IPS-NIHi11 (cell line): ENCODE results near the gene SYCN.
A peak's percentile ranks its signal among the peaks of the same experiment; 100 is the strongest.
"Not testable (repeated sequence)": the region's sequence is repeated elsewhere in the genome, so short reads cannot be mapped to it uniquely, and the experiment has no call there.

Experiments used
- DNase-seq: peaks from one replicate; pipeline ENCODE4 v3.0.0; 2012; ENCODE audit warnings: mixed read lengths, low spot score

Gene SYCN

GRCh38 chr19:39224910-39225309 is 20.8 kb upstream of the SYCN start:
- DNase-seq, result no peak

- peak; percentile 86 for DNase-seq
These were observed 19.7 kb upstream of the SYCN start for GRCh38 chr19:39223703-39224279.

GRCh38 chr19:39219108-39219507 is 15.0 kb upstream of the SYCN start:
- DNase-seq, result not testable (repeated sequence)

- no peak for DNase-seq
These were observed 14.4 kb upstream of the SYCN start for GRCh38 chr19:39218230-39219007.

GRCh38 chr19:39217094-39217493 is 13.0 kb upstream of the SYCN start:
- no peak for DNase-seq

- DNase-seq, result not testable (repeated sequence)
These were observed 11.3 kb upstream of the SYCN start for GRCh38 chr19:39215323-39215722.

- peak; percentile 74 for DNase-seq
These were observed 8.3 kb upstream of the SYCN start for GRCh38 chr19:39212375-39212742.

- DNase-seq, result no peak
These were observed 7.8 kb upstream of the SYCN start for GRCh38 chr19:39211731-39212374.

- DNase-seq, result no peak
These were observed 5.1 kb upstream of the SYCN start for GRCh38 chr19:39209196-39209595.

- no peak for DNase-seq
These were observed 4.2 kb upstream of the SYCN start for GRCh38 chr19:39208175-39208795.

GRCh38 chr19:39207293-39207836 is 3.3 kb upstream of the SYCN start:
- DNase-seq, result no peak

- DNase-seq, result no peak
These were observed 2.1 kb upstream of the SYCN start for GRCh38 chr19:39206122-39206521.

- DNase-seq, result no peak
These were observed 1.3 kb upstream of the SYCN start for GRCh38 chr19:39205449-39205764.

GRCh38 chr19:39202998-39203355 is 1.1 kb downstream of the SYCN start:
- no peak for DNase-seq

GRCh38 chr19:39200803-39201115 is 3.3 kb downstream of the SYCN start:
- DNase-seq, result no peak

- no peak for DNase-seq
These were observed 3.8 kb downstream of the SYCN start for GRCh38 chr19:39200066-39200802.

GRCh38 chr19:39199025-39199424 is 5.0 kb downstream of the SYCN start:
- DNase-seq, result peak; percentile 79

GRCh38 chr19:39197808-39198207 is 6.3 kb downstream of the SYCN start:
- no peak for DNase-seq

- no peak for DNase-seq
These were observed 7.1 kb downstream of the SYCN start, which contains the start of gene NCCRP1 for GRCh38 chr19:39196860-39197562. Gene NCCRP1, plus strand, starts transcription at chr19:39196964. Its CDS starts 19 bp downstream, at chr19:39196983.

- DNase-seq, result no peak
These were observed 7.7 kb downstream of the SYCN start for GRCh38 chr19:39196320-39196719.

GRCh38 chr19:39195755-39196154 is 8.3 kb downstream of the SYCN start:
- no peak for DNase-seq
